ENCODE measurements around the gene LPCAT3.

The LPCAT3 gene

DNA sequence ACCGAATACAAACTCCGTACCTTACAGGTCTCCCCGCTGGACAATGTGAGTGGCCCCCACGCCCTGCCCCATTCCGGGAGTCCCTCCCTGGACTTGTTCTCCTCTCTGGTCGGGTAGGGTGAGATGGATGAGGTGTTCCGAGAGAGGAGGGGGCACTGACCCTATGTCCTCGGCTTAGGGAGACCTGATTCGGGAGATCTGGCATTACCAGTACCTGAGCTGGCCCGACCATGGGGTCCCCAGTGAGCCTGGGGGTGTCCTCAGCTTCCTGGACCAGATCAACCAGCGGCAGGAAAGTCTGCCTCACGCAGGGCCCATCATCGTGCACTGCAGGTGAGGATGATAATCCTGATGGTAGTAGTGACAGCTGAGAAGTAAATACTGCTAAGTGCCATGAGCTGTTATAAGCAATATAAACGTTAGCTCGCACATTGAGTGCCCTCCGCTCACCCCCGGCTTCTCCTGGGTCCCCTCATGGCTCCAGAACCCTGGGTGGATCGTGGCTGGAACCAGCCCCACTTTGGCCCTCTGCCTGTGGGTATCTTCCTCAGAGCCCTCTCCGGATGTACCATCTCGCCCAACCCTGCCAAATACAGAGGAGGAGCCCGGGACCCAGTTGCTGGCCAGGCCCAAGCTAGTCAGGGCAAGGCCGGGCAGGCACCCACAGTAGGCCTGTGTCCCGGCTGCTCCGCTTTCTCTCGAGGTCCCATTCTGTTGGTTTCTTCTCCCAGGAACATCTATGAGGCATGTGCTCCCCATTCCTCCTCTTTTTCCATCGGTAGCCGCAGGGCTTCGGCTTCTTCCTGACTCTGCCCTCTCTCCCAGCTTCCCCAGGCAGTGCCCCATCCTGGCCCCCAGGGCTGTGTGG, 60.3 kb downstream of the LPCAT3 start:
- Histone ChIP-seq H3K9me3 (replicated peaks in 1 of 2; ENCODE audit: control insufficient read depth in 2 of 2, insufficient read depth in 1 of 2, low read depth in 1 of 2, low read length in 2 of 2) (no peaks in the 10 kb centered on the region), H3K18ac (ENCODE audit: low read length) (peak overlapping the region; percentile 39), H2BK15ac (ENCODE audit: low read length) (no peak overlapping the region), H3K23ac (ENCODE audit: low read depth, low read length, poor library complexity) (peak overlapping the region; percentile 40), H3K9ac (ENCODE audit: low read depth, low read length, poor library complexity) (no peak overlapping the region), H3K36me3 (replicated peaks in 1 of 2; ENCODE audit: control insufficient read depth in 2 of 2, insufficient read depth in 2 of 2, low read length in 2 of 2) (no peaks in the 10 kb centered on the region), H2BK120ac (ENCODE audit: low read depth, low read length) (no peak overlapping the region), H2AK5ac (ENCODE audit: low read depth, low read length) (peak overlapping the region; percentile 81), H4K91ac (ENCODE audit: low read depth, low read length, poor library complexity) (no peak overlapping the region), H3K27me3 (ENCODE audit: control insufficient read depth in 3 of 3, insufficient read depth in 3 of 3, low read depth in 1 of 3, low read length in 3 of 3) (no peaks in the 10 kb centered on the region), H3K4me2 (ENCODE audit: insufficient read depth, low read length, poor library complexity, severe bottlenecking) (no peak overlapping the region), H3K79me1 (ENCODE audit: low read depth, low read length) (no peaks in the 10 kb centered on the region), H3K4me3 (ENCODE audit: low read length in 2 of 2) (no peak overlapping the region), H4K8ac (ENCODE audit: low read depth, low read length) (no peak overlapping the region), H2AFZ (ENCODE audit: low read length) (peak overlapping the region; percentile 91), H2BK5ac (ENCODE audit: low read length) (no peak overlapping the region), H3K27ac (replicated peaks; ENCODE audit: low read length) (no peak overlapping the region), H3K14ac (ENCODE audit: low read length) (no peak overlapping the region), H3K4ac (ENCODE audit: low read length) (no peak overlapping the region), H3K4me1 (ENCODE audit: control insufficient read depth in 2 of 2, insufficient read depth in 1 of 2, low read depth in 1 of 2, low read length in 2 of 2) (peaks cover 15 to 31% of the 10 kb centered on the region in 2 donors), H2BK12ac (ENCODE audit: low read length) (no peak overlapping the region)
- DNase-seq (ENCODE audit: low spot score): no peak
- whole genome bisulfite sequencing, 2 donors (ENCODE audit: extremely low coverage in 2 of 2, insufficient read length in 2 of 2, insufficient replicate concordance in 1 of 2): no CpG with 5 or more reads among the region's 28 CpGs

DNA sequence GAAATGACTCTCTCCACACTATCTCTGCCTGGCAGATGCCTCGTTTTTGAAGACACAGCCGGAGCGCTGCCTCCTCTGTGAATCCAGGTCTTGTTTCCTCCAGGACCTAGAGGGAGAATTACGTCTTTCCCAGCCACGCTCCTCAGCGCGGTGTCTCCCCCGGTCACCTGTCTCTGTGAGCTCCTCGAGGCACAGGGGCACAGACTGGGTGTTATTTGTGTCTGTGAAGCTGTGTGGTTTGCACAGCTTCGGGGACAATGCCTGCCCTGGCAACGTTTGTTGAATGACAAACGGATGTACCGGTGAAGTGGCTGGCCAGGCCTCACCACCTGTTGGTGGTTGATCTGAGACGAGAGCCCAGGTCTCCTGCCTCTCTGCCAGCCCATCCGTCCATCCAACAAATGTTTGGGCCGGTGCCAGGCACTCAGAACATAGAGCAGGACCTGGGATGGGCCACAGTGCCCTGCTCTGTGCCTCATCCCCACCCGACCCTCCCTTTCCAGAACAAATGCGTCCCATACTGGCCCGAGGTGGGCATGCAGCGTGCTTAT, 61.0 kb downstream of the LPCAT3 start:
- WGBS, 2 donors (ENCODE audit: extremely low coverage in 2 of 2, insufficient read length in 2 of 2, insufficient replicate concordance in 1 of 2): no CpG with 5 or more reads among the region's 20 CpGs

DNA sequence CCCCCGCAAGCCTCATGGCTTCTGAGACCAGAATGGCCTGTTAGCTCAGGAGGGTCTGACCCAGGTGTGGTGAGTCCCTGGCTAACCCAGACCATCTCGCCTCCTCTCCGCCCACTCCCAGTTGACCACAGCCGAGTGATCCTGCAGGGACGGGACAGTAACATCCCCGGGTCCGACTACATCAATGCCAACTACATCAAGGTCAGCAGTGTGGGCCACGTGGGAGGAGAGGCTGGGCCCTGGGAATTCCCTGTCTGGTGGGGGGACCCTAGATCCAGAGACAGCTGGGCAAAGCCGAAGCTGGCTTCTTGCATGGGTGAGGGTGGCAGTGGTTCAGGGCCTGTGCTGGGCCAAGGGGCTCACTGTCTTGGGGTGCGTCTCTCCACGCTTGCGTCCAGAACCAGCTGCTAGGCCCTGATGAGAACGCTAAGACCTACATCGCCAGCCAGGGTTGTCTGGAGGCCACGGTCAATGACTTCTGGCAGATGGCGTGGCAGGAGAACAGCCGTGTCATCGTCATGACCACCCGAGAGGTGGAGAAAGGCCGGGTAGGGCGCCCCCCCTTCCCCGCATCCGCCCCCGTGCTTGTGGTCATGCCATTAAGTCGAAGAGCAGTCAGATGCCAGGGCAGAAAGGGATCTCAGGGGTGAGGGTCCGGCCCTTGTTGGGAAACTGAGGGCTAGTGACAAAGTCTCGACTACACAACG, 62.1 kb downstream of the LPCAT3 start:
- no peaks in the 10 kb centered on the region for H3K79me1 ChIP-seq (ENCODE audit: low read depth, low read length)
- DNase-seq (ENCODE audit: low spot score): no peak
- no peak overlapping the region for H4K91ac ChIP-seq (ENCODE audit: low read depth, low read length, poor library complexity)
- H3K9ac ChIP-seq (ENCODE audit: low read depth, low read length, poor library complexity): no peak overlapping the region
- H3K9me3 ChIP-seq (replicated peaks in 1 of 2; ENCODE audit: control insufficient read depth in 2 of 2, insufficient read depth in 1 of 2, low read depth in 1 of 2, low read length in 2 of 2): no peaks in the 10 kb centered on the region
- peak overlapping the region; percentile 75 for H2BK15ac ChIP-seq (ENCODE audit: low read length)
- no peak overlapping the region for H3K18ac ChIP-seq (ENCODE audit: low read length)
- no peak overlapping the region for H3K4me2 ChIP-seq (ENCODE audit: insufficient read depth, low read length, poor library complexity, severe bottlenecking)
- no CpG with 5 or more reads among the region's 28 CpGs for WGBS, 2 donors (ENCODE audit: extremely low coverage in 2 of 2, insufficient read length in 2 of 2, insufficient replicate concordance in 1 of 2)
- no peak overlapping the region for H2AFZ ChIP-seq (ENCODE audit: low read length)
- H3K4me1 ChIP-seq (ENCODE audit: control insufficient read depth in 2 of 2, insufficient read depth in 1 of 2, low read depth in 1 of 2, low read length in 2 of 2): peaks cover 4 to 27% of the 10 kb centered on the region in 2 donors
- no peak overlapping the region for H3K4me3 ChIP-seq (ENCODE audit: low read length in 2 of 2)
- H3K14ac ChIP-seq (ENCODE audit: low read length): no peak overlapping the region
- H4K8ac ChIP-seq (ENCODE audit: low read depth, low read length): peak overlapping the region; percentile 82
- H2BK120ac ChIP-seq (ENCODE audit: low read depth, low read length): peak overlapping the region; percentile 41
- peak overlapping the region; percentile 41 for H2BK12ac ChIP-seq (ENCODE audit: low read length)
- H2BK5ac ChIP-seq (ENCODE audit: low read length): no peak overlapping the region
- no peaks in the 10 kb centered on the region for H3K27me3 ChIP-seq (ENCODE audit: control insufficient read depth in 3 of 3, insufficient read depth in 3 of 3, low read depth in 1 of 3, low read length in 3 of 3)
- no peak overlapping the region for H3K27ac ChIP-seq (replicated peaks; ENCODE audit: low read length)
- peak overlapping the region; percentile 1 for H3K23ac ChIP-seq (ENCODE audit: low read depth, low read length, poor library complexity)
- peak overlapping the region; percentile 88 for H2AK5ac ChIP-seq (ENCODE audit: low read depth, low read length)
- H3K36me3 ChIP-seq (replicated peaks in 1 of 2; ENCODE audit: control insufficient read depth in 2 of 2, insufficient read depth in 2 of 2, low read length in 2 of 2): no peaks in the 10 kb centered on the region
- no peak overlapping the region for H3K4ac ChIP-seq (ENCODE audit: low read length)

More for the DNA sequence above, 61.0 kb downstream of the LPCAT3 start:
- no peak overlapping the region for H3K27ac ChIP-seq (replicated peaks; ENCODE audit: low read length)
- peak overlapping the region; percentile 65 for H3K18ac ChIP-seq (ENCODE audit: low read length)
- no peak overlapping the region for H2BK5ac ChIP-seq (ENCODE audit: low read length)
- H4K91ac ChIP-seq (ENCODE audit: low read depth, low read length, poor library complexity): no peak overlapping the region
- H3K36me3 ChIP-seq (replicated peaks in 1 of 2; ENCODE audit: control insufficient read depth in 2 of 2, insufficient read depth in 2 of 2, low read length in 2 of 2): no peaks in the 10 kb centered on the region
- H3K4ac ChIP-seq (ENCODE audit: low read length): no peak overlapping the region
- DNase-seq (ENCODE audit: low spot score): no peak
- no peak overlapping the region for H2BK15ac ChIP-seq (ENCODE audit: low read length)
- peak overlapping the region; percentile 81 for H2AK5ac ChIP-seq (ENCODE audit: low read depth, low read length)
- peak overlapping the region; percentile 12 for H3K9ac ChIP-seq (ENCODE audit: low read depth, low read length, poor library complexity)
- peak overlapping the region; percentile 40 for H3K23ac ChIP-seq (ENCODE audit: low read depth, low read length, poor library complexity)
- H3K14ac ChIP-seq (ENCODE audit: low read length): peak overlapping the region; percentile 79
- H3K9me3 ChIP-seq (replicated peaks in 1 of 2; ENCODE audit: control insufficient read depth in 2 of 2, insufficient read depth in 1 of 2, low read depth in 1 of 2, low read length in 2 of 2): no peaks in the 10 kb centered on the region
- H4K8ac ChIP-seq (ENCODE audit: low read depth, low read length): no peak overlapping the region
- H3K4me2 ChIP-seq (ENCODE audit: insufficient read depth, low read length, poor library complexity, severe bottlenecking): no peak overlapping the region
- H2AFZ ChIP-seq (ENCODE audit: low read length): no peak overlapping the region
- H3K27me3 ChIP-seq (ENCODE audit: control insufficient read depth in 3 of 3, insufficient read depth in 3 of 3, low read depth in 1 of 3, low read length in 3 of 3): no peaks in the 10 kb centered on the region
- H3K4me1 ChIP-seq (ENCODE audit: control insufficient read depth in 2 of 2, insufficient read depth in 1 of 2, low read depth in 1 of 2, low read length in 2 of 2): peaks cover 13 to 31% of the 10 kb centered on the region in 2 donors
- H2BK120ac ChIP-seq (ENCODE audit: low read depth, low read length): no peak overlapping the region
- H2BK12ac ChIP-seq (ENCODE audit: low read length): no peak overlapping the region
- no peaks in the 10 kb centered on the region for H3K79me1 ChIP-seq (ENCODE audit: low read depth, low read length)
- no peak overlapping the region for H3K4me3 ChIP-seq (ENCODE audit: low read length in 2 of 2)
